ENCODE results near the gene HSP90AB1. TPM values are rescaled to one million over a fixed set of nuclear protein-coding genes. Genes with fewer than 3 reads are reported as not detected.

Gene HSP90AB1
- total and polyA plus RNA-seq, 9 of the 15 experiments (the other 6 are each of a cell fraction or from before 2014, with no cell fraction given): 1,780 to 3,358 (median 2,262) TPM

- TF ChIP-seq ZNF431 (CRISPR knock-in tag; IDR thresholded peaks at IDR 0.05) (no peak), TRIM25 (IDR thresholded peaks at IDR 0.05; ENCODE audit: borderline replicate concordance) (no peak), USF2 (CRISPR knock-in tag; IDR thresholded peaks at IDR 0.05) (no peak), TBL1XR1 (IDR thresholded peaks at IDR 0.05; ENCODE audit: low read length in 2 of 2) (0 out of 4 replicates have a peak, but pooled peaks of 1 of the 2 experiments have one; percentile 0), ZNF197 (CRISPR knock-in tag; IDR thresholded peaks at IDR 0.05; ENCODE audit: low read depth) (0 out of 2 replicates have a peak, but pooled peaks have one; percentile 5), MLX (CRISPR knock-in tag; conservative IDR thresholded peaks at IDR 0.05) (peak in 1 of 2 experiments; percentile 85; a peak in 2 of 4 replicates), MLLT1 (IDR thresholded peaks at IDR 0.05) (0 out of 4 replicates have a peak, but pooled peaks of 1 of the 2 experiments have one; percentile 29)
- TF ChIP-seq, protein P1, sequence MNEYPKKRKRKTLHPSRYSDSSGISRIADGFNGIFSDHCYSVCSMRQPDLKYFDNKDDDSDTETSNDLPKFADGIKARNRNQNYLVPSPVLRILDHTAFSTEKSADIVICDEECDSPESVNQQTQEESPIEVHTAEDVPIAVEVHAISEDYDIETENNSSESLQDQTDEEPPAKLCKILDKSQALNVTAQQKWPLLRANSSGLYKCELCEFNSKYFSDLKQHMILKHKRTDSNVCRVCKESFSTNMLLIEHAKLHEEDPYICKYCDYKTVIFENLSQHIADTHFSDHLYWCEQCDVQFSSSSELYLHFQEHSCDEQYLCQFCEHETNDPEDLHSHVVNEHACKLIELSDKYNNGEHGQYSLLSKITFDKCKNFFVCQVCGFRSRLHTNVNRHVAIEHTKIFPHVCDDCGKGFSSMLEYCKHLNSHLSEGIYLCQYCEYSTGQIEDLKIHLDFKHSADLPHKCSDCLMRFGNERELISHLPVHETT (CRISPR knock-in tag; conservative IDR thresholded peaks at IDR 0.05 in 1 of 2, IDR thresholded peaks at IDR 0.05 in 1 of 2): 0 out of 4 replicates have a peak, but pooled peaks of 1 of the 2 experiments have one; percentile 12
- TF ChIP-seq, protein P2, sequence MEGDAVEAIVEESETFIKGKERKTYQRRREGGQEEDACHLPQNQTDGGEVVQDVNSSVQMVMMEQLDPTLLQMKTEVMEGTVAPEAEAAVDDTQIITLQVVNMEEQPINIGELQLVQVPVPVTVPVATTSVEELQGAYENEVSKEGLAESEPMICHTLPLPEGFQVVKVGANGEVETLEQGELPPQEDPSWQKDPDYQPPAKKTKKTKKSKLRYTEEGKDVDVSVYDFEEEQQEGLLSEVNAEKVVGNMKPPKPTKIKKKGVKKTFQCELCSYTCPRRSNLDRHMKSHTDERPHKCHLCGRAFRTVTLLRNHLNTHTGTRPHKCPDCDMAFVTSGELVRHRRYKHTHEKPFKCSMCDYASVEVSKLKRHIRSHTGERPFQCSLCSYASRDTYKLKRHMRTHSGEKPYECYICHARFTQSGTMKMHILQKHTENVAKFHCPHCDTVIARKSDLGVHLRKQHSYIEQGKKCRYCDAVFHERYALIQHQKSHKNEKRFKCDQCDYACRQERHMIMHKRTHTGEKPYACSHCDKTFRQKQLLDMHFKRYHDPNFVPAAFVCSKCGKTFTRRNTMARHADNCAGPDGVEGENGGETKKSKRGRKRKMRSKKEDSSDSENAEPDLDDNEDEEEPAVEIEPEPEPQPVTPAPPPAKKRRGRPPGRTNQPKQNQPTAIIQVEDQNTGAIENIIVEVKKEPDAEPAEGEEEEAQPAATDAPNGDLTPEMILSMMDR (IDR thresholded peaks at IDR 0.05 in 2 of 3, conservative IDR thresholded peaks at IDR 0.05 in 1 of 3; ENCODE audit: insufficient read depth in 2 of 3, low read depth in 1 of 3, low read length in 3 of 3): peak in 1 of 3 experiments; percentile 23; a peak in 1 of 6 replicates
Observed at GRCh38 chr6:44257753-44258324, 10.9 kb downstream of the HSP90AB1 start (continued).

Measured in K562 (cell line).